Coronary artery (tissue), 2 donors: ENCODE measurements around the gene MYADML2.

ENCODE experiments used
- DNase-seq: peaks from one replicate; pipeline ENCODE4 v3.0.0-alpha.2; 2017; ENCODE audit warnings: low spot score
- H3K27ac ChIP-seq, 2 donors: fragments of 200-600 bp; sonication (generic); one replicate each; pipeline ENCODE4 v1.5.1; 2016 to 2019
- H3K4me3 ChIP-seq: fragments of 200-600 bp; sonication (generic); 2 replicates; pipeline ENCODE4 v1.5.1; 2016; ENCODE audit warnings: mild to moderate bottlenecking, moderate library complexity
- CTCF ChIP-seq: fragments of 200-600 bp; sonication (generic); IDR thresholded peaks from one replicate; pipeline ENCODE4 v1.5.1; 2019; ENCODE audit warnings: antibody characterized with exemption

The MYADML2 gene

DNA sequence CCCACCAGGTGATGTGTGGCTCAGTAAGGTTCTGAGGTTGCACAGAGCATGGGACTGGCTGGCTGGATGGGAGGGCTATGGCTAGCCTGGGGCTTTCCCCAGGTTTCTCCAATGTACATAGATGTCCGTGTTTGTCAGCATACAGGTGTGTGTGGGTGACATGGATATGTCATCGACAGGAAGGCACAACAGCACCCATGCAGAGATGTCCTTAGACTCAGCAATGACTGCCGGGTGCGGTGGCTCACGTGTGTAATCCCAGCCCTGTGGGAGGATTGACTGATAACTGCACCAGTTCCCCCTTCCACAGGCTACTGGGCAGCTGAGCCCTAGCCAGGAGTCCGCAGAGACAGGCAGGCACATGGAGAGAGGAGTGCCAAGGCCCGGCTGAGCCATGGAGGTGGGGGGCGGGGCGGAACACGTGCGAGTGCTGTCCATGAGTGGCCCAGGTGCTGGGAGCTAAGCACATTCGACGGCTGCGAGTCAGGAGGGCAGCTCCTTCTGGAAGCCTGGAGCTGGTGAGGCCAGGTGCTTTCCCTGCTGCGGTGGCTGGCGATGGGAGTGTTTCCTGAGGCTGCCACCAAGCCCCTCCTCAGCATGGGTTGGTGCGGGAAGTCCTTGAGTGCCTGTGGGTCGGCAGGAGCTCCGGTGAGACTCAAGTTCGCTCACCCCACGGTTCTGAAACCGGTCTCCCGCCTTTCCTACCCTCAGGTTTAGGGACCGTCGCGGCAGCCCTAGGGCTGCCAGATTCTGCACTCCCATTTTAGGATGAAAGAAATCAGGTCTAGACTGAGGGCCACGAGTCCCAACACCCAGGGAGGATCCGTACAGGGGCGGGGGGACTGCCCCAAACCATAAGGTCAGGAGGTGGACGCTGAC, 29.5 kb upstream of the MYADML2 start:
- DNase-seq: no peak
- peak overlapping the region; percentile 79 for H3K4me3 ChIP-seq
- peak overlapping the region; percentile 81 to 88 for H3K27ac ChIP-seq
- TF ChIP-seq CTCF: no peak

DNA sequence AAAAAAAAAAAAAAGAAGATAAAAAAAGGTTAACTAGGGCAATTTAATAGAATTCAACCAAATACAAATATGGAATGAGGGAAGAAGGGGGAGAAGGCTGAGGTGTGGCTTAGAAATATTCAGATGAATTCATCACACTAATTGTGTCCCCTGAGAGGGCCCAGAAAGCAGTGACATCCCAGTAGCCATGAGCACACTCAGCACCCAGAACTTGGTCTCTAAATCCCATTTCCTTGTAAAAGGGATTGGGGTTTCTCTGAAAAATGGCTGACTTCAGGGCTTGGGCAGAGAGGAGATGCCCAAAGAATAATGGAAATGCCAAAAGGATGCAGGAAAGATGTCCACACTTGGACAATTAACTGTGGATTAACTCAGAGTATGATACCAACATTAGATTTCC, 26.4 kb upstream of the MYADML2 start:
- no peak for DNase-seq
- Histone ChIP-seq H3K27ac (no peak overlapping the region), H3K4me3 (no peak overlapping the region)
- no peak for TF ChIP-seq CTCF

DNA sequence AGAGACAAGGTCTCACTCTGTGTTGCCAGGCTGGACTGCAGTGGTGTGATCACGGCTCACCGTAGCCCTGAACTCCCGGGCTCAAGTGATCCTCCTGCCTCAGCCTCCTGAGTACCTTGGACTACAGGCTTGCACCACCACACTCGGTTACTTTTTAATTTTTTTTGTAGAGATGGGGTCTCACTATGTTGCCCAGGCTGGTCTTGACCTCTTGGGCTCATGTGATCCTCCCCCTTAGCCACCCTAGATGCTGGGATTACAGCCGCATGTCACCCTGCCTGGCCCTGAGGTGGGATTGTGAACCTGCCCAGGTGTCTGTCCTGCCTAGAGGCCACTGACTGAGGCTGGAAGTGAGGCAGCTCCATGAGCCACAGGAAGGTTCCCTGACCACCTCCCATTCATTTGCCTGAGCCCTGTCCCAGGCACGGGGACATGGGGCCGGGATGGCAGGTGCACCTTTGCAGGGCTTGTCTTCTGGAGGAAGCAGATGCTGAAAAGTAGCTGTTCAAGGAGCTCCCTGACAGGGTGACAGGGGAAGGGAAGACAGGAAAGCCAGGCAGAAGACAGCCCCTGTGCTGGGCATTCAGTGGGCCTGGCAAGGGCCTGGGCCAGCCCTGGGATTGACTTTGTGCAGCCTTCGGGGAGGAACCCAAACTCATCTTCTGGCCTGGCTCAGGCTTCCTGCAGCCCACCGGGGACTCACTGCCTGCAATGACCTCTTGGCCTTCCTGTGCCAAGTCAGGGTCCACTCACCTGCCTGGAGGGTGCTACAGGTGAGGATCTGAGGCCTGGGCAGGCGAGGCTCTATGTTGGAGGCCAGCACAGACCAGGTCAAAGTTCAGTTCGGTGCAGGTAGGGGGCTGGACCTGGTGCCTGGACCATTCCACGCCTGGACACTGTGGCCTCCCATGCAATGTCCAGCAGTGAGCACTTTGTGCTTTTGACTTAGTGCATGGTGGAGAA, 22.1 kb upstream of the MYADML2 start:
- DNase-seq: no peak
- no peak for TF ChIP-seq CTCF
- Histone ChIP-seq H3K4me3 (no peak overlapping the region), H3K27ac (no peak overlapping the region)

GRCh38 chr17:81968396-81968745, 21.3 kb upstream of the MYADML2 start:
- Histone ChIP-seq H3K27ac (no peak overlapping the region), H3K4me3 (no peak overlapping the region)
- TF ChIP-seq CTCF: no peak
- DNase-seq: no peak

GRCh38 chr17:81967533-81968395, 20.7 kb upstream of the MYADML2 start:
- Histone ChIP-seq H3K27ac (no peak overlapping the region), H3K4me3 (peak overlapping the region; percentile 36)
- no peak for DNase-seq
- no peak for TF ChIP-seq CTCF

DNA sequence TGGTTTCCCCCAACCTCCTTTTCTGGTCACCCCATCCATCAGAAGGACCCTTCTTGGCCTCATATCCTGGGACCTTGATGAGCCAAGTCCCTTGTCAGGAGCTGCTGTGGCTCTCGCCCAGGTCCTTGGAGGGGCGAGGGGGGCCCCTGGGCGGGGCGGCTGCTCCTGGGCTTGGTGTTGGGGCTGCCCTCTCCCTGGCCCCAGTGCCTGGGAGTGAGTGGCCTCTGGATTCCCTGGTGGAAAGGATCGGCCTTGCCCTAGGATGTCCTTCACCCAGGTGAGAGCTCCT, 20.2 kb upstream of the MYADML2 start:
- Histone ChIP-seq H3K4me3 (no peak overlapping the region), H3K27ac (no peak overlapping the region)
- DNase-seq: no peak
- no peak for TF ChIP-seq CTCF
